MCF 10A (cell line): ENCODE measurements around the gene DDR1. TPM values are rescaled to one million over a fixed set of nuclear protein-coding genes. Genes with fewer than 3 reads are reported as not detected.
A peak's percentile ranks its signal among the peaks of the same experiment; 100 is the strongest.

ENCODE experiments used
- BruUV-seq: library from RNA; stranded (reverse); fragments of 400-500 nt; replicated peaks from 2 replicates; lab custom pipeline; 2021; lab: Mats Ljungman, UMichigan
- CTCF ChIA-PET: fragments of 300-600 bp; sonication (Branson Sonifier 250); formaldehyde crosslinking; extraction: SDS; loops from one replicate; lab custom pipeline; 2021; ENCODE audit warnings: antibody characterized with exemption, inconsistent platforms; lab: Yijun Ruan, JAX
- POLR2A ChIA-PET: fragments of 300-600, 350-650 bp; sonication (Branson Sonifier 250); formaldehyde crosslinking; extraction: SDS; loops from one replicate; lab custom pipeline; 2020; ENCODE audit warnings: antibody characterized with exemption, inconsistent platforms; lab: Yijun Ruan, JAX
- DNase-seq: peaks from one replicate; pipeline ENCODE4 v3.0.0-alpha.2; 2018; ENCODE audit not compliant: unreplicated experiment
- H3K27ac Mint-ChIP-seq: one replicate; pipeline ENCODE4 v1.8.0; 2022; ENCODE audit warnings: mild to moderate bottlenecking, low read depth, mixed read lengths; ENCODE audit not compliant: unreplicated experiment
- H3K27me3 Mint-ChIP-seq: one replicate; pipeline ENCODE4 v1.8.0; 2022; ENCODE audit warnings: mixed read lengths; ENCODE audit not compliant: insufficient read depth, unreplicated experiment
- H3K36me3 Mint-ChIP-seq: one replicate; pipeline ENCODE4 v1.8.0; 2022; ENCODE audit warnings: mild to moderate bottlenecking, moderate library complexity, mixed read lengths; ENCODE audit not compliant: insufficient read depth, unreplicated experiment
- H3K4me1 Mint-ChIP-seq: one replicate; pipeline ENCODE4 v1.8.0; 2022; ENCODE audit warnings: mixed read lengths; ENCODE audit not compliant: insufficient read depth, unreplicated experiment
- H3K4me3 Mint-ChIP-seq: one replicate; pipeline ENCODE4 v1.8.0; 2022; ENCODE audit warnings: mild to moderate bottlenecking, moderate library complexity, mixed read lengths; ENCODE audit not compliant: unreplicated experiment
- H3K9me3 Mint-ChIP-seq: one replicate; pipeline ENCODE4 v1.8.0; 2022; ENCODE audit warnings: mixed read lengths; ENCODE audit not compliant: unreplicated experiment
- intact Hi-C: fragments of 100-400 bp; cut with micrococcal nuclease; formaldehyde crosslinking; loops from 2 replicates; pipeline ENCODE4 v1.14.1; 2022
- total RNA-seq: library from RNA; stranded (reverse); gene quantifications from 2 replicates; pipeline ENCODE4 v1.2.3, GENCODE V29; 2022
- TF ChIP-seq, protein P1 (sequence below): fragments of 200-600 bp; IDR thresholded peaks from one replicate; pipeline ENCODE4 v1.8.0; 2022; ENCODE audit warnings: antibody characterized with exemption, mild to moderate bottlenecking; ENCODE audit not compliant: unreplicated experiment

The DDR1 gene
- total RNA-seq, 1 experiment from 2014 or later = 66.0 TPM

DNA sequence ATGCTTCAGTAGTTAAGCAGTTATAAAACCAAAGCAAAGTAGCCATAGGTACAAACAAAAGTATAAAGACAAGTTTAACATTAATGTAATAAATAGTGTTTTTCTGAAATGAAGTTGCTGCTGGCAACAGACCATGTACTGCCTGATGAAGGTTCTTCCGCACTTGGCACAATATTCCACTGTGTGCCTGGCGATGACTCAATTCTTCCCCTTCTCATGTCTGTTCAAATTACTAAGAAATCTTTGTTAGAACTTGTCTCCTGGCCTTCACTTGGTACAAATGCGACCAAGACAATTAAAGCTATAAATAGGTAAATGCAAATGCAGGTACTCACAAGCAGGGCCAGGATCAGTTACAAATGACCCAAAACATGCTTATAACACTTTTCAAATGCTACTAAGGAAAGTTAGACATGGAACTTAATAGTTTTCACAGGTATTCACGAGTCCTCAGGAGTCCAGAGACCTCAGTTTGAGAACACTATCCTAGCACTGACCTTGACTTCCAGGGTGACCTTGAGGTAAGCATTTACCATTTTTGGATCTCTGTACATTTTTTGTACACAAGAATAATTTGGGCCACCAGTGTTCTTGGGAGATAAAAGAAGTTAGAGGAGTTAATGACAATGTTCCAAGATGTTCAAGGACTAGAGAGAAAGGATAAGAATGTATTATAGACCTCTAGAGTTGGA, 8.1 kb upstream of the DDR1 start:
- CTCF ChIA-PET = interaction anchor here (0.6 to 4.9 kb wide), 15 partner anchors 32 to 206 kb away, joined by 3 to 92 read pairs (median 7); partner anchors contain the start of gene VARS2
- Mint-ChIP-seq H3K4me3 (peak overlapping the region; percentile 23), H3K27ac (peak overlapping the region; percentile 95), H3K27me3 (no peaks in the 10 kb centered on the region), H3K36me3 (no peaks in the 10 kb centered on the region), H3K4me1 (peaks cover 28% of the 10 kb centered on the region), H3K9me3 (peaks cover 12% of the 10 kb centered on the region)
- TF ChIP-seq, protein P1, sequence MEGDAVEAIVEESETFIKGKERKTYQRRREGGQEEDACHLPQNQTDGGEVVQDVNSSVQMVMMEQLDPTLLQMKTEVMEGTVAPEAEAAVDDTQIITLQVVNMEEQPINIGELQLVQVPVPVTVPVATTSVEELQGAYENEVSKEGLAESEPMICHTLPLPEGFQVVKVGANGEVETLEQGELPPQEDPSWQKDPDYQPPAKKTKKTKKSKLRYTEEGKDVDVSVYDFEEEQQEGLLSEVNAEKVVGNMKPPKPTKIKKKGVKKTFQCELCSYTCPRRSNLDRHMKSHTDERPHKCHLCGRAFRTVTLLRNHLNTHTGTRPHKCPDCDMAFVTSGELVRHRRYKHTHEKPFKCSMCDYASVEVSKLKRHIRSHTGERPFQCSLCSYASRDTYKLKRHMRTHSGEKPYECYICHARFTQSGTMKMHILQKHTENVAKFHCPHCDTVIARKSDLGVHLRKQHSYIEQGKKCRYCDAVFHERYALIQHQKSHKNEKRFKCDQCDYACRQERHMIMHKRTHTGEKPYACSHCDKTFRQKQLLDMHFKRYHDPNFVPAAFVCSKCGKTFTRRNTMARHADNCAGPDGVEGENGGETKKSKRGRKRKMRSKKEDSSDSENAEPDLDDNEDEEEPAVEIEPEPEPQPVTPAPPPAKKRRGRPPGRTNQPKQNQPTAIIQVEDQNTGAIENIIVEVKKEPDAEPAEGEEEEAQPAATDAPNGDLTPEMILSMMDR = no peak
- POLR2A ChIA-PET = interaction anchor here (0.6 to 4.5 kb wide), 23 partner anchors 8 to 211 kb away, joined by 3 to 80 read pairs (median 5); partner anchors contain the start of genes DDR1, GTF2H4, IER3 and NRM
- DNase-seq = peak; percentile 94
- no TSS peak for BruUV-seq
- intact Hi-C loops = loop anchor here (2.0 kb wide), 3 partner anchors 133 to 393 kb away; partner anchors contain the start of genes FLOT1 and PPP1R18

DNA sequence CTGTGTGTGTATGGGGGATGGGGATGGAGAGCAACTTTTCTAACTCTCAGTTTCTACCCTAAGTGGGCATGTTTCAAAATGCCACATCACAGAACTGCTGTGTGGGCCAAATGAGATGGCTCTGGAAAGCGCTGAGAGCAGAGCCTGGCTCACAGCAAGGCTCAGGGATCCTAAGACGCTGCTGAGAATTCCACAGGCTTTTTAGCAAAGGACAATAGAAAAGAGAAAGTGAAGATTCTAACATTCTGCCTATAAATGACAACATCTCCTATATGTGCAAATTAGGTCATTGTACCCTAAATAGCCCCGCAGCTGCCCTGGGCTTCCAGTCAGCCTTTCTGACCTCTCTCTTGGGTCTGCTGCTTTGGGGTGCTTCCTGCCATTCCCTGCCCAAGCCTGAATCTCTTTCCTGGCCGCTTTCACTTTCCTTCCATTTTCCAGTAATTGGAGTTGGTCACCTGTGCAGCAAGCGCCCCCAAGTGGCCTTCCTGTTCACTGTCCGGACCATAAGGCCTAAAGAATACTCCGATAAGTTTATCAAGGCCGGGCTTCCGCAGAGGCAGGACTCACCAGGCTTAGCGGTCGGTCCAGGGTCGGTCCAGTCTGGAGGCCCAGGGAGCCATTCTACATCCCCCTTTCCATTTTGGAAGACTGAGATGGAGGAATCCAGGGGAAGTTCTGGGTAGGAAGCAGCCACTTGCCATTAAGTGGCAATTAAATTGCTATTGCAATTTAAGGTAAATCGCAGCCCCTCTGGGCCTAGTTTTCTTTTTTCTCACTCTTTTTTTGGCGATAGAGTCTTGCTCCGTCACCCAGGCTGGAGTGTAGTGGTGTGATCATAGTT, 6.7 kb upstream of the DDR1 start:
- TF ChIP-seq, protein P1 = peak; percentile 90
- CTCF ChIA-PET = interaction anchor here (0.6 to 4.9 kb wide), 26 partner anchors 8 to 209 kb away, joined by 3 to 92 read pairs (median 5); partner anchors contain the start of gene VARS2
- no peaks in the 10 kb centered on the region for H3K27me3 Mint-ChIP-seq

DNA sequence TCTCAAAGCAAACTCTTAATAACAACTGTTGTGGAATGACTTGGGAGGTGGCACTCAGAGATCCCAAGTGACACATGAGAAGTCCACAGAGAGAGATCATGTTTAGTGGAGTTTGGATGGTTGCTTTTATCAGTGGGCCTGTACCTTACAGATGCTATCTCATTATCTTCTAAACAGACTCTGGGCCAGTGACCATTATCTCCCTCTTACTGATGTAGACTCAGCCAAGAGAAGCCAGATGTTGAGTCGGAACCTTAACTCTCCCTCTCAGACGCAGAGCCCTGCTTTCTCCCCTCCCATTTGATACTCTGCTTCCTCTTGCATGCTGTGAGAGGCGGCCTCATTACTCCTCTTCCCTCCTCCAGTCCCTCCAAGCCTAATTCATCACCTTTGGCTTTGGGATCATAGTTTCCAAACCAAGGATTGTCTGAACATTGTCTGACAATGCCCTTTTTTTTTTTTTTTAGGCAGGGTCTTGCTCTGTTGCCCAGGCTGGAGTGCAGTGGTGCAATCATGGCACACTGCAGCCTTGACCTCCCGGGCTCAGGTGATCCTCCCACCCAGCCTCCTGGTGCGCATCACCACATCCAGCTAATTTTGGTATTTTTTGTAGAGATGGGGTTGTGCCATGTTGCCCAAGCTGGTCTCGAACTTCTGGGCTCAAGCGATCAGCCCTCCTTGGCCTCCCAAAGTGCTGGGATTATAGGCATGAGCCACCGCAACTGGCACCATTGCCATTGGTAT, 4.5 kb upstream of the DDR1 start:
- no peaks in the 10 kb centered on the region for H3K27me3 Mint-ChIP-seq
- no peaks in the 10 kb centered on the region for H3K9me3 Mint-ChIP-seq
- peaks cover 4% of the 10 kb centered on the region for H3K36me3 Mint-ChIP-seq
- CTCF ChIA-PET = interaction anchor here (0.8 to 6.3 kb wide), 8 partner anchors 10 to 190 kb away, joined by 3 to 92 read pairs (median 7); partner anchors contain the start of gene VARS2
- TF ChIP-seq, protein P1 = no peak
- POLR2A ChIA-PET = interaction anchor here (7.2 kb wide), 1 partner anchor 52 kb away, joined by 64 read pairs; no protein-coding TSS in a partner anchor
- no peak overlapping the region for H3K27ac Mint-ChIP-seq
- intact Hi-C loops = no loop called here
- BruUV-seq = no TSS peak
- no peak for DNase-seq
- peaks cover 47% of the 10 kb centered on the region for H3K4me1 Mint-ChIP-seq
- H3K4me3 Mint-ChIP-seq = no peak overlapping the region

More for the DNA sequence above, 6.7 kb upstream of the DDR1 start:
- POLR2A ChIA-PET = interaction anchor here (0.7 to 4.5 kb wide), 14 partner anchors 8 to 395 kb away, joined by 3 to 80 read pairs (median 8); partner anchors contain the start of genes DDR1, NRM and VARS2
- Mint-ChIP-seq H3K4me3 (peak overlapping the region; percentile 61), H3K36me3 (no peaks in the 10 kb centered on the region), H3K9me3 (no peaks in the 10 kb centered on the region), H3K27ac (peak overlapping the region; percentile 95), H3K4me1 (peaks cover 40% of the 10 kb centered on the region)
- intact Hi-C loops = loop anchor here (1.0 to 2.0 kb wide), 4 partner anchors 49 to 395 kb away; partner anchors contain the start of genes FLOT1 and PPP1R18
- peak; percentile 93 for DNase-seq
- no TSS peak for BruUV-seq
